Measurements from ENCODE around the gene WIF1.

DNA sequence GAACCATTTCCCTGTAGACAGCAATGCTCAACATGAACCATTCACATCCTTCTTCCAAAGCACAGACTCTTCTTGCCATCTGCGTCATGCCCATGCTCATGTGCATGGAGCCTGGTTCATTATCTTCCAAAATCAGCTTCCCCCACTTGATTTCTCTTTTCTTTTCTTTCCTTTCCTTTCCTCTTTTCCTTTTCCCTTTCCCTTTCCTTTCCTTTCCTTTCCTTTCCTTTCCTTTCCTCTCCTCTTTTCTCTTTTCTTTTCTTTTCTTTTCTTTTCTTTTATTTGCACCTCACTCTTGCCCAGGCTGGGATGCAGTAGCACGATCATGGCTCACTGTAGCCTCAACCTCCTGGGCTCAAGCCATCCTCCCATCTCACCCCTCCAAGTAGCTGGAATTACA, 37.5 kb downstream of the WIF1 start:
- TF ChIP-seq, protein P1, sequence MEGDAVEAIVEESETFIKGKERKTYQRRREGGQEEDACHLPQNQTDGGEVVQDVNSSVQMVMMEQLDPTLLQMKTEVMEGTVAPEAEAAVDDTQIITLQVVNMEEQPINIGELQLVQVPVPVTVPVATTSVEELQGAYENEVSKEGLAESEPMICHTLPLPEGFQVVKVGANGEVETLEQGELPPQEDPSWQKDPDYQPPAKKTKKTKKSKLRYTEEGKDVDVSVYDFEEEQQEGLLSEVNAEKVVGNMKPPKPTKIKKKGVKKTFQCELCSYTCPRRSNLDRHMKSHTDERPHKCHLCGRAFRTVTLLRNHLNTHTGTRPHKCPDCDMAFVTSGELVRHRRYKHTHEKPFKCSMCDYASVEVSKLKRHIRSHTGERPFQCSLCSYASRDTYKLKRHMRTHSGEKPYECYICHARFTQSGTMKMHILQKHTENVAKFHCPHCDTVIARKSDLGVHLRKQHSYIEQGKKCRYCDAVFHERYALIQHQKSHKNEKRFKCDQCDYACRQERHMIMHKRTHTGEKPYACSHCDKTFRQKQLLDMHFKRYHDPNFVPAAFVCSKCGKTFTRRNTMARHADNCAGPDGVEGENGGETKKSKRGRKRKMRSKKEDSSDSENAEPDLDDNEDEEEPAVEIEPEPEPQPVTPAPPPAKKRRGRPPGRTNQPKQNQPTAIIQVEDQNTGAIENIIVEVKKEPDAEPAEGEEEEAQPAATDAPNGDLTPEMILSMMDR (conservative IDR thresholded peaks at IDR 0.05 in 1 of 2, IDR thresholded peaks at IDR 0.05 in 1 of 2; ENCODE audit: low read depth in 1 of 2, low read length in 2 of 2): no peak
- no peak for TF ChIP-seq EZH2 (IDR thresholded peaks at IDR 0.05; ENCODE audit: low read length, missing control alignments)

Data from fibroblast of lung (primary cell).